Mucosa of descending colon (tissue), 3 donors: ENCODE data around the gene FER. TPM values are rescaled to one million over a fixed set of nuclear protein-coding genes. Genes with fewer than 3 reads are reported as not detected.

Experiments
- ATAC-seq: fragments of 200-7000 bp; cut with Tn5 transposase; one replicate; pipeline ENCODE4 v1.9.1; 2020; ENCODE audit warnings: mild to moderate bottlenecking, moderate library complexity
- DNase-seq, 3 donors: peaks; one replicate each; pipeline ENCODE4 v3.0.0-alpha.2; 2020
- H3K36me3 ChIP-seq: fragments of 200-600 bp; one replicate; pipeline ENCODE4 v1.8.0; 2021; ENCODE audit warnings: low read depth, mild to moderate bottlenecking
- H3K4me1 ChIP-seq: fragments of 200-600 bp; one replicate; pipeline ENCODE4 v1.8.0; 2021; ENCODE audit warnings: low read depth, mild to moderate bottlenecking
- H3K4me3 ChIP-seq: fragments of 200-600 bp; one replicate; pipeline ENCODE4 v1.8.0; 2021; ENCODE audit warnings: mild to moderate bottlenecking
- H3K9me3 ChIP-seq: fragments of 200-600 bp; one replicate; pipeline ENCODE4 v1.8.0; 2021; ENCODE audit warnings: mild to moderate bottlenecking
- intact Hi-C, 2 donors: fragments of 100-400 bp; cut with DNase I in 1 of 2; cut with micrococcal nuclease in 1 of 2; formaldehyde crosslinking; loops; one replicate each; pipeline versions ENCODE4 v1.11.0 to v1.11.1; 2022; cut with DNase I, micrococcal nuclease
- total RNA-seq, 3 donors: library from RNA; stranded (reverse); fragmentation: NEBNext Ultra II Directional in 2 of 3; extraction: Animal tissue kit (Norgen Biotek cat#: 25700) in 2 of 3; gene quantifications; one replicate each; pipeline versions ENCODE4 v1.2.1 to v1.2.4, GENCODE V29; 2021 to 2023
- TF ChIP-seq, protein P1 (sequence below): fragments of 200-600 bp; IDR thresholded peaks from one replicate; pipeline ENCODE4 v1.8.0; 2022; ENCODE audit warnings: antibody characterized with exemption, mild to moderate bottlenecking
- donor health status: DM: no; HTN: no; CAD: no; lungs with moderate emphysema.
- donor health status: DM: no; HTN: no; CAD: no.
- donor health status: DM: no; HTN: yes; CAD: no.

Gene FER
- total RNA-seq, 3 donors from 2014 or later = 12.8 to 44.0 (median 13.6) TPM

DNA sequence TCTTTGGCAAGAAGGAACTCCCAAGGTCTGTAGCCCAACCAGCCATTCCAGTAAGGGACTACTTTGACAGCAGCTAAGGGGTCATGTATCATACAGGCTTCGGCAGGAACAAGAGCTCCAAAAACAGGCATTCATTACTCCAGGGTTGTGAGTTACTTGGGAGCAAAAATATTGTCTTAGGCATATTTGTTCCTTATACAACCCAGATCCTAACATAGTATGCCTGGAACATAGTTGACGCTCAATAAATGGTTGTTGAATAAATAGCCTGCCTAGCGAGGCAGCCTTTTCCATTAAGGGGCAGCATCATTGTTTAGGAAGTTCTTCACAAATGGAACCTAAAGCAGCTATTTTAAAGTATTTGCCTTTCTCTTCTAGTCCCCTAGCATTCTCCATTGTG lies 35.8 kb upstream of the FER start:
- intact Hi-C loops = no loop called here
- TF ChIP-seq, protein P1, sequence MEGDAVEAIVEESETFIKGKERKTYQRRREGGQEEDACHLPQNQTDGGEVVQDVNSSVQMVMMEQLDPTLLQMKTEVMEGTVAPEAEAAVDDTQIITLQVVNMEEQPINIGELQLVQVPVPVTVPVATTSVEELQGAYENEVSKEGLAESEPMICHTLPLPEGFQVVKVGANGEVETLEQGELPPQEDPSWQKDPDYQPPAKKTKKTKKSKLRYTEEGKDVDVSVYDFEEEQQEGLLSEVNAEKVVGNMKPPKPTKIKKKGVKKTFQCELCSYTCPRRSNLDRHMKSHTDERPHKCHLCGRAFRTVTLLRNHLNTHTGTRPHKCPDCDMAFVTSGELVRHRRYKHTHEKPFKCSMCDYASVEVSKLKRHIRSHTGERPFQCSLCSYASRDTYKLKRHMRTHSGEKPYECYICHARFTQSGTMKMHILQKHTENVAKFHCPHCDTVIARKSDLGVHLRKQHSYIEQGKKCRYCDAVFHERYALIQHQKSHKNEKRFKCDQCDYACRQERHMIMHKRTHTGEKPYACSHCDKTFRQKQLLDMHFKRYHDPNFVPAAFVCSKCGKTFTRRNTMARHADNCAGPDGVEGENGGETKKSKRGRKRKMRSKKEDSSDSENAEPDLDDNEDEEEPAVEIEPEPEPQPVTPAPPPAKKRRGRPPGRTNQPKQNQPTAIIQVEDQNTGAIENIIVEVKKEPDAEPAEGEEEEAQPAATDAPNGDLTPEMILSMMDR = no peak

DNA sequence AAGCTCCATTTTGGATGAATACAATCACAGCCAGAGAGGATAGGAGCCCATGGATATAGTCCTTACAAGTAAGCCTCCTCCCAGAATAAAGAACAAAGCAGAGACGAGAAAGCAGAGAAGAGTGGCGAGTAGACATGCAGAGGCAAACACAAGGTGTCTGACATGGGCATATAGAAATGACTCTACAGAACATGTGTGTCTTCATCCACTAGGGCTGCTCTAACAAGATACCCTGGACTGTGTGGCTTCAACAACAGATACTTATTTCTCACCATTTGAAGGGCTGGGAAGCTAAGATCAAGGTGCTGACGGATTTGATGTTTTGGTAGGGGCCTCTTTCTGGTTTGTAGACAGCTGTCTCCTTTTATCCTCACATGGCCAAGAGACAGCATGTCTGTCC lies 32.3 kb upstream of the FER start:
- intact Hi-C loops = no loop called here
- Histone ChIP-seq H3K9me3 (no peaks in the 10 kb centered on the region), H3K4me1 (no peaks in the 10 kb centered on the region), H3K36me3 (no peaks in the 10 kb centered on the region), H3K4me3 (no peak overlapping the region)
- DNase-seq = no peak
- TF ChIP-seq, protein P1 = no peak
- no peak for ATAC-seq

More for the DNA sequence above, 35.8 kb upstream of the FER start:
- Histone ChIP-seq H3K36me3 (no peaks in the 10 kb centered on the region), H3K9me3 (no peaks in the 10 kb centered on the region), H3K4me1 (no peaks in the 10 kb centered on the region), H3K4me3 (no peak overlapping the region)
- no peak for DNase-seq
- ATAC-seq = no peak

DNA sequence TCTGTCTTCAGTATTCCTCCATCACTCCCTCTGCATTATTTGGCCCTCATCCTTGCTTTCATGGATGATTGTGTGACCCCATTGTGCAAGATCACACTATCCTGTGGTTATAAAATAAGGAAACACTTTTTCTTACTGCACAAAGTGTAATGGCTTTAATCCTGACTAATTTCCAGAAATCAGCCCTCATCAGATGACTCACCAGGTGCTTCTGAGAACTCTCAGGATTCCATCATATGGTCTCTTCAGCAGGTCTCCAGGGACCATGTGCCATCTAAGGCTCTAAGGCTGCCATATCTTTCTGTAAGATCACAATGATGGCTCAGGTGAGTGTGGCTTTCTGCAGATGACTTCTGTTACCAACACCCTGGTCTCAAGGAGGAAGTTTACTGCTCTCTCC lies 27.3 kb upstream of the FER start:
- intact Hi-C loops = no loop called here
- no peaks in the 10 kb centered on the region for H3K36me3 ChIP-seq
- no peak overlapping the region for H3K4me3 ChIP-seq
- H3K4me1 ChIP-seq = no peaks in the 10 kb centered on the region
- ATAC-seq (no peak), DNase-seq (no peak)
- H3K9me3 ChIP-seq = no peaks in the 10 kb centered on the region
- TF ChIP-seq, protein P1 = no peak

DNA sequence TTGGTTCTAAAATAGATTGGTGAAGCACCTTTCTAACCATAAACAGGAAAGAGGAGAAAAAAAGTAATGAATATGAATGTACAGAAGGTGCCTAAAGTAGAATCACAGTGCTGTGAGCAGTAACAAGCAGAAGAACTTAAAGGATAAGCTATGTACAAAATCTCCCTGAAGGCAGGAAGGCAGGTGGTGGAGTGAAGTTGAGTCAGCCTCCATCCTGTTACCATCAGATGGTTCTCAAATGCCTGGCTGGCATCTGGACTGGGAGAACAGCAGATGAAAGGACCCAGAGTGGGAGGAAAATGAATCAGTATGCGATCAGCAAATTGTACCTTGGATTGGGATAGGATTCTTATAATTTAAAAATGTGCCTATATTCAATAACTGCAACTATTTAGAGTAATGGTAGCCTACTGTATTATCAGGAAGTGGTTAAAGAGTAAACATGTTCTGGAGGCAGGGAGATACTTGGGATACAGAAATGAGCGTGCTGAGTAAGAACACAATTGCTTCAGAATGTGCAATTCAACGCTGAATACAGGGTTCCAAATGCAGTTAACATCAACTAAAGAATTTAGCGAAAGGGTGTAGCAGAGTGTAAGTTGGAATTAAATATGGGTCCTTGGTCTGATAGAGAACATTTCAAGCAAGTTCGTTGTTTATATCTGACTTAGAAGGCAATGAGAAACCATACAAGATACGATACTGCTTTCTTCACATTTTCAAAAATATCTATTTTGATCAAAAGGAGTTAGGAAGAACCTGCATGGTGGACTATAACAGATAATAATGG lies 21.1 kb upstream of the FER start:
- H3K9me3 ChIP-seq = no peaks in the 10 kb centered on the region
- no peaks in the 10 kb centered on the region for H3K4me1 ChIP-seq
- intact Hi-C loops = no loop called here
- ATAC-seq (no peak), DNase-seq (no peak)
- no peak overlapping the region for H3K4me3 ChIP-seq
- TF ChIP-seq, protein P1 = no peak
- H3K36me3 ChIP-seq = no peaks in the 10 kb centered on the region

DNA sequence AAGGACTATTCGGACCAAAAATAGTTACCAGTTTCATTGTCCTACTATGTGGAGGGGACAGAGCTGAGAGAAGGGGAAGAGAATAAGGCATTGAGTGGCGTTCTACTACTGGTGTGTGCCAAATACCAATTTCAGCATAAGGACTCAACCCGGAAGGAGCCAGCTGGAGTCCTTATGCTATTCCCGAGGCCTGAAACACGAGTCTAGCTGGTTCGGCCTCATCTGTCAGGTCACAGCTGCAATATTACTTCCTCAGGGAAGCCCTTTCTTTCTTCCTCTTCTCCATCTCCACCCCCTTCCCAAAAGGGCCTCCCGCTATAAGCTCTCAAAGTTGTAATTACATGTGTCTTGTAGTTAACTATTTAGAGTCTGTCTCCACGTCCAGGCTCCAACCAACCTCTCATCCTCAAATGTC lies 20.5 kb upstream of the FER start:
- Histone ChIP-seq H3K4me3 (no peak overlapping the region), H3K4me1 (no peaks in the 10 kb centered on the region), H3K36me3 (no peaks in the 10 kb centered on the region), H3K9me3 (no peaks in the 10 kb centered on the region)
- intact Hi-C loops = no loop called here
- TF ChIP-seq, protein P1 = no peak
- peak; percentile 56 for ATAC-seq
- peak in 2 of 3 donors; percentile 47 to 67 for DNase-seq
